ENCODE results near the gene FRS3.

DNA sequence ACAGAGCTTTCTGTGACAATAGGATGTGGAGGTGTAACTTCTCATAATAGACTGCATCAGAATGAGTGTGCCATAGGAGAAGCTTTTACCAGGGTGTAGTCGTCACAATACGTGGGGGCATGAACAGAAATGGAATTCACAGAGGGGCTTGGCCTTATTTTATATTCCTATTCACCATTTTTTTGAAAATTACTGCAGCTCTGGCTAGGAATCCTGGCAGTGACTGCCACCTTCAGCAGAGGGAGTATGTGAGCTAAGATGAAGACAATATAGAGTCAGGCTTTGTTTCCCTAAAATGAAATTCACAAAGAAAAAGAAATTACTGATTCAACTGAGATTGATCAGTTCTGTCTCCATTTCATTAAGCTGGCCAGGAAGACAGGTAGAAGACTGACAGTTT is 21.7 kb upstream of the FRS3 start:
- TF ChIP-seq CTCF (conservative IDR thresholded peaks at IDR 0.05; ENCODE audit: low read length), result peak; percentile 80
- no peak for TF ChIP-seq EZH2phosphoT487 (IDR thresholded peaks at IDR 0.05; ENCODE audit: borderline replicate concordance, low read depth, low read length)
